DND-41 (cell line): ENCODE data around the gene SLC1A3.

Experiments used
- ATAC-seq: fragments of 200-7000 bp; cut with Tn5 transposase; 3 replicates; pipeline ENCODE4 v1.9.1; 2021; ENCODE audit warnings: low read depth; ENCODE audit not compliant: insufficient read depth
- DNase-seq: peaks from one replicate; pipeline ENCODE4 v3.0.0-alpha.2; 2020
- H2AFZ ChIP-seq: 2 replicates; pipeline ENCODE4 v1.6.0; 2012; ENCODE audit warnings: low read depth, low read length
- H3K27ac ChIP-seq: 2 replicates; pipeline ENCODE4 v1.5.1; 2012; ENCODE audit warnings: low read length, inconsistent platforms
- H3K27me3 ChIP-seq: fragments of 200-600 bp; sonication (generic); 2 replicates; pipeline ENCODE4 v1.6.0; 2012; ENCODE audit warnings: low read length, mild to moderate bottlenecking, inconsistent platforms; ENCODE audit not compliant: insufficient read depth, poor library complexity
- H3K36me3 ChIP-seq: 2 replicates; pipeline ENCODE4 v1.5.1; 2012; ENCODE audit warnings: low read length, inconsistent platforms; ENCODE audit not compliant: insufficient read depth
- H3K4me1 ChIP-seq: 2 replicates; pipeline ENCODE4 v1.5.1; 2012; ENCODE audit warnings: mild to moderate bottlenecking, low read length; ENCODE audit not compliant: insufficient read depth
- H3K4me2 ChIP-seq: 2 replicates; pipeline ENCODE4 v1.6.0; 2012; ENCODE audit warnings: mild to moderate bottlenecking, moderate library complexity, low read length, inconsistent platforms; ENCODE audit not compliant: insufficient read depth
- H3K4me3 ChIP-seq, 2 experiments: fragments of 200-600 bp in 1 of 2; shearing (Covaris generic) in 1 of 2; 2 replicates each; pipeline ENCODE4 v1.5.1; 2012 to 2016; ENCODE audit warnings: inconsistent platforms in 2 of 2, low read length in 2 of 2, mild to moderate bottlenecking in 2 of 2, low read depth in 1 of 2, moderate library complexity in 1 of 2
- H3K79me2 ChIP-seq: 2 replicates; pipeline ENCODE4 v1.6.0; 2012; ENCODE audit warnings: low read length, inconsistent platforms; ENCODE audit not compliant: insufficient read depth
- H3K9ac ChIP-seq: 2 replicates; pipeline ENCODE4 v1.6.0; 2012; ENCODE audit warnings: low read depth, mild to moderate bottlenecking, inconsistent platforms, low read length, moderate library complexity
- H3K9me3 ChIP-seq: 2 replicates; pipeline ENCODE4 v1.5.1; 2012; ENCODE audit warnings: low read length, moderate library complexity, mild to moderate bottlenecking, inconsistent platforms; ENCODE audit not compliant: insufficient read depth, severe bottlenecking
- H4K20me1 ChIP-seq: 2 replicates; pipeline ENCODE4 v1.6.0; 2012; ENCODE audit warnings: low read length; ENCODE audit not compliant: insufficient read depth
- CTCF ChIP-seq: IDR thresholded peaks from 2 replicates; pipeline ENCODE4 v1.5.1; 2012; ENCODE audit warnings: borderline replicate concordance, low read length, moderate library complexity, mild to moderate bottlenecking; ENCODE audit not compliant: poor library complexity, severe bottlenecking; ENCODE audit errors: extremely low read depth
- EZH2 ChIP-seq: IDR thresholded peaks from 3 replicates; pipeline ENCODE4 v1.6.1; 2012; ENCODE audit warnings: borderline replicate concordance, low read depth, mild to moderate bottlenecking, moderate library complexity, low read length, inconsistent platforms; ENCODE audit not compliant: severe bottlenecking

Gene SLC1A3

GRCh38 chr5:36655161-36655560 lies 48.8 kb downstream of the SLC1A3 start:
- TF ChIP-seq EZH2, result no peak
- TF ChIP-seq CTCF, result no peak
- Histone ChIP-seq H3K4me1 (no peaks in the 10 kb centered on the region), H3K9me3 (no peaks in the 10 kb centered on the region), H2AFZ (no peak overlapping the region), H3K9ac (no peak overlapping the region), H3K4me3 (no peak overlapping the region), H4K20me1 (0 out of 2 replicates have a peak, but pooled peaks cover 3% of the 10 kb centered on the region), H3K79me2 (no peaks in the 10 kb centered on the region), H3K27me3 (peaks cover 26% of the 10 kb centered on the region), H3K4me2 (no peak overlapping the region), H3K36me3 (no peaks in the 10 kb centered on the region), H3K27ac (no peak overlapping the region)
- ATAC-seq, result no peak
- no peak for DNase-seq

DNA sequence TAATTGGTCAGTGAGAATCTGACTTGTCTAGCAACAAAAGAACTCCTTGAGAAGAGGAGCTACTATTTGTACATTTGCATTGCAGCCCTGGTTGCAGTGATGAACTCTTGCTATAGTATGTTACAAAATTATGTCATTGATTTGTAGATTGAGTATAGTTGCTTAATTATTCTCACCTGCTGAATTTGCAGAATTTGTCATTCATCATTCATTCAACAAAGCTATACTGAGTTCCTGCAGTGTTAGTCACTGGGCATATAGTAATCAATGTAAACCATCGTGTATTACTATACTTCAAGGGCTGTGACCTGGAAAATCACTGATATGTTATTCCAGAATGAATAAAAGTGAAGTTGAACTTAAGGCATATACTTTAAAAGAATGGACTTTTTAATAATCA lies 50.1 kb downstream of the SLC1A3 start:
- Histone ChIP-seq H3K4me2 (no peak overlapping the region), H3K9me3 (no peaks in the 10 kb centered on the region), H3K36me3 (no peaks in the 10 kb centered on the region), H3K79me2 (no peaks in the 10 kb centered on the region), H2AFZ (no peak overlapping the region), H3K9ac (no peak overlapping the region), H3K27ac (no peak overlapping the region), H3K27me3 (peaks cover 26% of the 10 kb centered on the region), H3K4me3 (no peak overlapping the region), H3K4me1 (no peaks in the 10 kb centered on the region), H4K20me1 (0 out of 2 replicates have a peak, but pooled peaks cover 3% of the 10 kb centered on the region)
- DNase-seq (no peak), ATAC-seq (no peak)
- TF ChIP-seq CTCF (no peak), EZH2 (no peak)

- Histone ChIP-seq H3K27ac (no peak overlapping the region), H3K79me2 (no peaks in the 10 kb centered on the region), H3K4me1 (no peaks in the 10 kb centered on the region), H3K36me3 (no peaks in the 10 kb centered on the region), H3K9ac (no peak overlapping the region), H4K20me1 (0 out of 2 replicates have a peak, but pooled peaks cover 3% of the 10 kb centered on the region), H3K9me3 (no peaks in the 10 kb centered on the region), H3K27me3 (peaks cover 19% of the 10 kb centered on the region), H3K4me2 (no peak overlapping the region), H2AFZ (no peak overlapping the region), H3K4me3 (no peak overlapping the region)
- ATAC-seq, result no peak
- no peak for DNase-seq
- no peak for TF ChIP-seq CTCF
- TF ChIP-seq EZH2, result no peak
Measured at GRCh38 chr5:36657563-36657995, 51.2 kb downstream of the SLC1A3 start.
